Skin of body (tissue), 2 donors: ENCODE data around the gene ZNF280B. TPM values are rescaled to one million over a fixed set of nuclear protein-coding genes. Genes with fewer than 3 reads are reported as not detected.
"Not testable (repeated sequence)": the region's sequence is repeated elsewhere in the genome, so short reads cannot be mapped to it uniquely, and the experiment has no call there.

Source experiments
- DNase-seq: peaks from one replicate; lab custom pipeline; 2025; lab: John Stamatoyannopoulos, UW
- total RNA-seq: library from RNA; depleted of rRNA; stranded (reverse); fragments of >200 nt; gene quantifications from one replicate; pipeline ENCODE4 v1.2.3, GENCODE V29; 2014

ZNF280B gene
- total RNA-seq, 1 donor from 2014 or later, result 0.59 TPM

- DNase-seq, result no peak
These were observed 43.9 kb downstream of the ZNF280B start for GRCh38 chr22:22464541-22465054.

- peak; percentile 10 for DNase-seq
These were observed 44.5 kb downstream of the ZNF280B start for GRCh38 chr22:22463855-22464540.

GRCh38 chr22:22462813-22463567 is 45.6 kb downstream of the ZNF280B start:
- DNase-seq, result no peak

- DNase-seq, result no peak
These were observed 47.0 kb downstream of the ZNF280B start for GRCh38 chr22:22461583-22461982.

GRCh38 chr22:22461111-22461510 is 47.4 kb downstream of the ZNF280B start:
- DNase-seq, result no peak

GRCh38 chr22:22460635-22461034 is 47.9 kb downstream of the ZNF280B start:
- DNase-seq, result no peak

- no peak for DNase-seq
These were observed 48.5 kb downstream of the ZNF280B start for GRCh38 chr22:22460060-22460459.

- no peak for DNase-seq
These were observed 49.5 kb downstream of the ZNF280B start for GRCh38 chr22:22458896-22459588.

GRCh38 chr22:22458387-22458786 is 50.2 kb downstream of the ZNF280B start:
- DNase-seq, result no peak

GRCh38 chr22:22454997-22455396 is 53.5 kb downstream of the ZNF280B start:
- no peak for DNase-seq

- DNase-seq, result no peak
These were observed 55.4 kb downstream of the ZNF280B start for GRCh38 chr22:22452996-22453686.

- no peak for DNase-seq
These were observed 56.3 kb downstream of the ZNF280B start for GRCh38 chr22:22452211-22452610.

- DNase-seq, result no peak
These were observed 58.2 kb downstream of the ZNF280B start for GRCh38 chr22:22450343-22450839.

- no peak for DNase-seq
These were observed 58.7 kb downstream of the ZNF280B start for GRCh38 chr22:22449819-22450218.

- DNase-seq, result no peak
These were observed 62.0 kb downstream of the ZNF280B start for GRCh38 chr22:22446517-22446916.

- DNase-seq, result not testable (repeated sequence)
These were observed 64.4 kb downstream of the ZNF280B start for GRCh38 chr22:22444007-22444589.

GRCh38 chr22:22442928-22443709 is 65.4 kb downstream of the ZNF280B start:
- DNase-seq, result no peak

- not testable (repeated sequence) for DNase-seq
These were observed 66.9 kb downstream of the ZNF280B start for GRCh38 chr22:22441626-22442025.

- no peak for DNase-seq
These were observed 68.4 kb downstream of the ZNF280B start for GRCh38 chr22:22440188-22440587.
